ENCODE data around the gene C15orf39.

DNA sequence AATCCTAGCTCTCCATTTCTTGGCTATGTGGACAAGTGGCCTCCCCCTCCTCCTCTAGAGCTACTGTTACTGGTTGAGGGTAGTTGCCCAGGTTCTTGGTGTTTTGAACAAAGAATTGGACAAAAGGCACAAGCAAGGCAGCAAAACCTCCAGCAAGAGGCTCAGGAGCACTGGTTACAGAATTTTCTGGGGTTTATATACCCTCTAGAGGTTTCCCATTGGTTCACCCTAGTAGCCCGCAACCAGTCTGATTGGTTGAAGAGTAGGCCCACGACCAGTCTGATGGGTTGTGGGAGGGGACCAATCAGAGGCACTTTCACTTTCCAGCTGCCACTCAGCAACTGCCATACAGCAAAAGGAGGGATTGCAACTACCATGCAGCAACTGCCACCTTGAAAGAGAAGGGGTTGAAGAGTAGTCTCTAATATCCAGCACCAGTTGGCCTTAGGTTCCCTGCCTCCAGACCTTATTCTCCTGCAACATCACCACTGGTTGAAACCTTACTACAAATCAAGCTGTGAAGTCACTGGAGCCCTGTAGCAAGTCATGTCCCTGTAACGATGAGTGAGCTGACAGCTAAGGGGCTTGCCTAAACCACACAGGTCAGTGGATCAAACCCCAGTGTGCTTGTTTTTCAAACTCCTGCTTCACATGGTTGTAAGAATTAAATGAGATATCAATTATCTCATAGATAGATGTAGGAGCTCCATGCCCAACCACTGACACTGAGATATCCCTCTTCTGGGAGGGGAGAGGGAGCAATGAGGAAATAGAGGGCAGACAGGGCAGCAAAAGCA is 2.9 kb upstream of the C15orf39 start:
- TF ChIP-seq POLR2AphosphoS5 (IDR thresholded peaks at IDR 0.05; ENCODE audit: low read depth, low read length) (peak; percentile 45; the same call in 1 of the 2 replicates), POLR2A (IDR thresholded peaks at IDR 0.05; ENCODE audit: low read depth, low read length) (peak; percentile 56; the same call in 1 of the 2 replicates)
